Measurements from ENCODE around the gene SLC25A26. TPM values are rescaled to one million over a fixed set of nuclear protein-coding genes. Genes with fewer than 3 reads are reported as not detected.
"Not testable (repeated sequence)": the region's sequence is repeated elsewhere in the genome, so short reads cannot be mapped to it uniquely, and the experiment has no call there.

Gene SLC25A26
- total RNA-seq, 1 donor from 2014 or later: 18.9 TPM

- H3K27me3 Mint-ChIP-seq (ENCODE audit: unreplicated experiment): peaks cover 2% of the 10 kb centered on the region
- no peaks in the 10 kb centered on the region for H3K9me3 Mint-ChIP-seq (ENCODE audit: unreplicated experiment)
- H3K4me1 Mint-ChIP-seq (ENCODE audit: unreplicated experiment): peaks cover 6% of the 10 kb centered on the region
- H3K36me3 Mint-ChIP-seq (ENCODE audit: low read depth, unreplicated experiment): no peaks in the 10 kb centered on the region
- H3K27ac Mint-ChIP-seq (ENCODE audit: unreplicated experiment): no peak overlapping the region
- no peak for DNase-seq (ENCODE audit: low spot score)
- TF ChIP-seq CTCF (IDR thresholded peaks at IDR 0.05; ENCODE audit: unreplicated experiment): no peak
- no peak overlapping the region for H3K4me3 Mint-ChIP-seq (ENCODE audit: unreplicated experiment)
These were observed 5.7 kb upstream of the SLC25A26 start for GRCh38 chr3:66215106-66215505.

DNA sequence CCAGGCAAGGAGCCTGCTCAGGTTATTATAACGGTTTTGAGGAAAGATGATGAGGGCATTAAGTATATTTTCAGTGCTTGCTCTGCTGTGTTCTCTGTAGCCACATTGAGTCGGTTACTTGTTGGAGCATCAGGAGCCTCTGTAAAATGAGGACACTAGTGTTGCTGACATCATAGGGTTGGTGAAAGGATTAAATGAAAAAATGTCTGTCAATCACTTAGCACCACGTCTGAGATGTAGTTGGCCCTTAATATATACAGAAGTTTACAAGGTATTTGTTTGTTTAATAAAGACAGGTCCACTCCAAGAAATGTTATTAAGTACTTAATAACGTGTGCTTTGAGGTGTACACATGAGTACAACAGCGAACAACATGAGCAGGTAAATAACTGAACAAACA lies 735 bp upstream of the SLC25A26 start:
- Mint-ChIP-seq H3K27me3 (ENCODE audit: unreplicated experiment) (peaks cover 6% of the 10 kb centered on the region), H3K4me3 (ENCODE audit: unreplicated experiment) (peak overlapping the region; percentile 84), H3K27ac (ENCODE audit: unreplicated experiment) (no peak overlapping the region), H3K36me3 (ENCODE audit: low read depth, unreplicated experiment) (no peaks in the 10 kb centered on the region), H3K4me1 (ENCODE audit: unreplicated experiment) (peaks cover 17% of the 10 kb centered on the region), H3K9me3 (ENCODE audit: unreplicated experiment) (no peaks in the 10 kb centered on the region)
- no peak for TF ChIP-seq CTCF (IDR thresholded peaks at IDR 0.05; ENCODE audit: unreplicated experiment)
- no peak for DNase-seq (ENCODE audit: low spot score)

DNA sequence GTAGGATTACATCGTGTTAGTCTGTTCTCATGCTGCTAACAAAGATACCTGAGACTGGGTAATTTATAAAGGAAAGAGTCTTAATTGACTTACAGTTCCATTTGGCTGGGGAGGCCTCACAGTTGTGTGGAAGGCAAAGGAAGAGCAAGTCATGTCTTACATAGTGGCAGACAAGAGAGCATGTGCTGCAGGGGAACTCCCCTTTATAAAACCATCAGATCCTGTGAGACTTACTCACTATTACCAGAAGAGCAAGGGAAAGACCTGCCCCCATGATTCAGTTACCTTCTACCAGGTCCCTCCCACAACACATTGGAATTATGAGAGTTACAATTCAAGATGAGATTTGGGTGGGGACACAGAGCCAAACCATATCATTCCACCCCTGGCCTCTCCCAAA lies 3.4 kb downstream of the SLC25A26 start:
- Mint-ChIP-seq H3K27ac (ENCODE audit: unreplicated experiment) (no peak overlapping the region), H3K27me3 (ENCODE audit: unreplicated experiment) (peaks cover 8% of the 10 kb centered on the region), H3K36me3 (ENCODE audit: low read depth, unreplicated experiment) (no peaks in the 10 kb centered on the region), H3K9me3 (ENCODE audit: unreplicated experiment) (no peaks in the 10 kb centered on the region), H3K4me3 (ENCODE audit: unreplicated experiment) (no peak overlapping the region), H3K4me1 (ENCODE audit: unreplicated experiment) (peaks cover 17% of the 10 kb centered on the region)
- TF ChIP-seq CTCF (IDR thresholded peaks at IDR 0.05; ENCODE audit: unreplicated experiment): no peak
- no peak for DNase-seq (ENCODE audit: low spot score)

GRCh38 chr3:66226093-66226492 lies 5.3 kb downstream of the SLC25A26 start:
- H3K27me3 Mint-ChIP-seq (ENCODE audit: unreplicated experiment); DNase-seq (ENCODE audit: low spot score); H3K4me3 Mint-ChIP-seq (ENCODE audit: unreplicated experiment); H3K4me1 Mint-ChIP-seq (ENCODE audit: unreplicated experiment); H3K27ac Mint-ChIP-seq (ENCODE audit: unreplicated experiment); H3K9me3 Mint-ChIP-seq (ENCODE audit: unreplicated experiment); H3K36me3 Mint-ChIP-seq (ENCODE audit: low read depth, unreplicated experiment): not testable (repeated sequence)

GRCh38 chr3:66227051-66227450 lies 6.2 kb downstream of the SLC25A26 start:
- peaks cover 3% of the 10 kb centered on the region for H3K27me3 Mint-ChIP-seq (ENCODE audit: unreplicated experiment)
- no peaks in the 10 kb centered on the region for H3K36me3 Mint-ChIP-seq (ENCODE audit: low read depth, unreplicated experiment)
- H3K4me1 Mint-ChIP-seq (ENCODE audit: unreplicated experiment): no peaks in the 10 kb centered on the region

More at GRCh38 chr3:66227051-66227450, 6.2 kb downstream of the SLC25A26 start:
- TF ChIP-seq CTCF (IDR thresholded peaks at IDR 0.05; ENCODE audit: unreplicated experiment): no peak
- DNase-seq (ENCODE audit: low spot score): no peak
- Mint-ChIP-seq H3K9me3 (ENCODE audit: unreplicated experiment) (no peaks in the 10 kb centered on the region), H3K27ac (ENCODE audit: unreplicated experiment) (no peak overlapping the region), H3K4me3 (ENCODE audit: unreplicated experiment) (no peak overlapping the region)

Data from endothelial cell (in vitro differentiated cells).